GM13977 (cell line): Measurements from ENCODE around the gene PCTP.

Source experiments
- DNase-seq: peaks from one replicate; pipeline ENCODE4 v3.0.0; 2012; ENCODE audit warnings: low spot score
- CTCF ChIP-seq: IDR thresholded peaks from 2 replicates; pipeline ENCODE4 v1.5.1; 2012; ENCODE audit warnings: mild to moderate bottlenecking, control low read depth; ENCODE audit not compliant: insufficient read depth; ENCODE audit errors: extremely low read depth, missing control alignments
- in situ Hi-C: fragments of 300-500 bp; cut with MboI; formaldehyde crosslinking; loops from one replicate; pipeline ENCODE4 v1.12.0; 2022; ENCODE audit warnings: low sequenced_read_pairs, low pct_unique_long_range_greater_than_20kb, mixed read lengths, inconsistent platforms; ENCODE audit not compliant: unreplicated experiment

PCTP gene

GRCh38 chr17:55731586-55732250 lies 19.1 kb upstream of the PCTP start:
- DNase-seq = no peak
- in situ Hi-C loops = no loop called here
- TF ChIP-seq CTCF = no peak

GRCh38 chr17:55734128-55734781 lies 16.6 kb upstream of the PCTP start:
- in situ Hi-C loops = no loop called here
- no peak for TF ChIP-seq CTCF
- no peak for DNase-seq

GRCh38 chr17:55735731-55736405 lies 15.0 kb upstream of the PCTP start:
- in situ Hi-C loops = no loop called here
- DNase-seq = peak; percentile 29

GRCh38 chr17:55737976-55738501 lies 12.8 kb upstream of the PCTP start:
- no peak for TF ChIP-seq CTCF
- in situ Hi-C loops = no loop called here
- DNase-seq = no peak

More at GRCh38 chr17:55735731-55736405, 15.0 kb upstream of the PCTP start:
- peak; percentile 69 for TF ChIP-seq CTCF

GRCh38 chr17:55740511-55741355 lies 10.1 kb upstream of the PCTP start:
- in situ Hi-C loops = no loop called here
- no peak for DNase-seq
- no peak for TF ChIP-seq CTCF

GRCh38 chr17:55741356-55741700 lies 9.5 kb upstream of the PCTP start:
- in situ Hi-C loops = no loop called here
- DNase-seq = no peak
- TF ChIP-seq CTCF = no peak
